ENCODE results near the gene PLVAP.

Gene PLVAP

GRCh38 chr19:17339088-17339741 lies 37.9 kb downstream of the PLVAP start:
- Mint-ChIP-seq H3K4me3 (peak overlapping the region; percentile 62), H3K4me1 (ENCODE audit: low read depth) (peaks cover 13% of the 10 kb centered on the region), H3K9me3 (no peaks in the 10 kb centered on the region), H3K27ac (no peak overlapping the region), H3K27me3 (ENCODE audit: low read depth) (no peaks in the 10 kb centered on the region), H3K36me3 (ENCODE audit: low read depth) (peaks cover 6% of the 10 kb centered on the region)
- no peak for DNase-seq (ENCODE audit: low spot score)

- Mint-ChIP-seq H3K36me3 (ENCODE audit: low read depth) (peaks cover 9% of the 10 kb centered on the region), H3K9me3 (no peaks in the 10 kb centered on the region), H3K4me1 (ENCODE audit: low read depth) (peaks cover 17% of the 10 kb centered on the region), H3K27me3 (ENCODE audit: low read depth) (no peaks in the 10 kb centered on the region), H3K27ac (peak overlapping the region; percentile 86), H3K4me3 (peak overlapping the region; percentile 83)
- DNase-seq (ENCODE audit: low spot score) = no peak
Observed at GRCh38 chr19:17338433-17339078, 38.6 kb downstream of the PLVAP start.

GRCh38 chr19:17337675-17338432 lies 39.3 kb downstream of the PLVAP start:
- H3K4me1 Mint-ChIP-seq (ENCODE audit: low read depth) = peaks cover 21% of the 10 kb centered on the region
- DNase-seq (ENCODE audit: low spot score) = peak; percentile 49
- no peaks in the 10 kb centered on the region for H3K27me3 Mint-ChIP-seq (ENCODE audit: low read depth)
- H3K36me3 Mint-ChIP-seq (ENCODE audit: low read depth) = peaks cover 9% of the 10 kb centered on the region
- no peaks in the 10 kb centered on the region for H3K9me3 Mint-ChIP-seq
- H3K4me3 Mint-ChIP-seq = peak overlapping the region; percentile 83
- peak overlapping the region; percentile 90 for H3K27ac Mint-ChIP-seq

GRCh38 chr19:17336872-17337674 lies 40.1 kb downstream of the PLVAP start, which contains the start of gene GTPBP3:
TSS of gene GTPBP3 (plus strand) at chr19:17337553. CDS start at chr19:17337612, 59 bp downstream.
- H3K9me3 Mint-ChIP-seq = no peaks in the 10 kb centered on the region
- H3K36me3 Mint-ChIP-seq (ENCODE audit: low read depth) = peaks cover 12% of the 10 kb centered on the region
- no peaks in the 10 kb centered on the region for H3K27me3 Mint-ChIP-seq (ENCODE audit: low read depth)
- H3K4me3 Mint-ChIP-seq = peak within 1 kb of the TSS; percentile 83
- peaks cover 25% of the 10 kb centered on the region for H3K4me1 Mint-ChIP-seq (ENCODE audit: low read depth)
- peak; percentile 97 for DNase-seq (ENCODE audit: low spot score)
- peak within 1 kb of the TSS; percentile 90 for H3K27ac Mint-ChIP-seq

- Mint-ChIP-seq H3K4me3 (peak overlapping the region; percentile 83), H3K27ac (no peak overlapping the region), H3K4me1 (ENCODE audit: low read depth) (peaks cover 25% of the 10 kb centered on the region)
Observed at GRCh38 chr19:17335575-17335974, 41.6 kb downstream of the PLVAP start.

GRCh38 chr19:17334414-17335409 lies 42.4 kb downstream of the PLVAP start, which contains the start of gene ANO8:
TSS of gene ANO8 (minus strand) at chr19:17334855. CDS start at chr19:17334670, 185 bp downstream.
- Mint-ChIP-seq H3K36me3 (ENCODE audit: low read depth) (peaks cover 17% of the 10 kb centered on the region), H3K9me3 (no peaks in the 10 kb centered on the region), H3K4me1 (ENCODE audit: low read depth) (peaks cover 25% of the 10 kb centered on the region), H3K27ac (peak within 1 kb of the TSS; percentile 89), H3K27me3 (ENCODE audit: low read depth) (peaks cover 10% of the 10 kb centered on the region), H3K4me3 (peak within 1 kb of the TSS; percentile 84)
- peak; percentile 95 for DNase-seq (ENCODE audit: low spot score)

More at GRCh38 chr19:17335575-17335974, 41.6 kb downstream of the PLVAP start:
- H3K36me3 Mint-ChIP-seq (ENCODE audit: low read depth) = peaks cover 11% of the 10 kb centered on the region
- no peak for DNase-seq (ENCODE audit: low spot score)
- peaks cover 4% of the 10 kb centered on the region for H3K27me3 Mint-ChIP-seq (ENCODE audit: low read depth)
- no peaks in the 10 kb centered on the region for H3K9me3 Mint-ChIP-seq

- Mint-ChIP-seq H3K4me3 (peak overlapping the region; percentile 84), H3K9me3 (no peaks in the 10 kb centered on the region), H3K4me1 (ENCODE audit: low read depth) (peaks cover 25% of the 10 kb centered on the region), H3K27ac (peak overlapping the region; percentile 89), H3K27me3 (ENCODE audit: low read depth) (peaks cover 11% of the 10 kb centered on the region), H3K36me3 (ENCODE audit: low read depth) (peaks cover 17% of the 10 kb centered on the region)
- peak; percentile 78 for DNase-seq (ENCODE audit: low spot score)
Observed at GRCh38 chr19:17333611-17334413, 43.3 kb downstream of the PLVAP start.

- Mint-ChIP-seq H3K4me3 (peak overlapping the region; percentile 49), H3K9me3 (no peaks in the 10 kb centered on the region)
- DNase-seq (ENCODE audit: low spot score) = peak; percentile 49
Observed at GRCh38 chr19:17332677-17333581, 44.2 kb downstream of the PLVAP start.

GRCh38 chr19:17332360-17332676 lies 44.8 kb downstream of the PLVAP start:
- Mint-ChIP-seq H3K27me3 (ENCODE audit: low read depth) (peaks cover 11% of the 10 kb centered on the region), H3K9me3 (no peaks in the 10 kb centered on the region)

More at GRCh38 chr19:17332677-17333581, 44.2 kb downstream of the PLVAP start:
- peaks cover 20% of the 10 kb centered on the region for H3K4me1 Mint-ChIP-seq (ENCODE audit: low read depth)
- H3K36me3 Mint-ChIP-seq (ENCODE audit: low read depth) = peaks cover 17% of the 10 kb centered on the region
- H3K27me3 Mint-ChIP-seq (ENCODE audit: low read depth) = peaks cover 11% of the 10 kb centered on the region
- H3K27ac Mint-ChIP-seq = peak overlapping the region; percentile 52

GRCh38 chr19:17331045-17331558 lies 46.0 kb downstream of the PLVAP start:
- Mint-ChIP-seq H3K4me3 (no peak overlapping the region), H3K9me3 (no peaks in the 10 kb centered on the region), H3K36me3 (ENCODE audit: low read depth) (peaks cover 17% of the 10 kb centered on the region), H3K27me3 (ENCODE audit: low read depth) (peaks cover 11% of the 10 kb centered on the region), H3K4me1 (ENCODE audit: low read depth) (peaks cover 17% of the 10 kb centered on the region), H3K27ac (no peak overlapping the region)
- DNase-seq (ENCODE audit: low spot score) = no peak

More at GRCh38 chr19:17332360-17332676, 44.8 kb downstream of the PLVAP start:
- Mint-ChIP-seq H3K4me1 (ENCODE audit: low read depth) (peaks cover 20% of the 10 kb centered on the region), H3K36me3 (ENCODE audit: low read depth) (peaks cover 17% of the 10 kb centered on the region), H3K27ac (no peak overlapping the region), H3K4me3 (no peak overlapping the region)
- no peak for DNase-seq (ENCODE audit: low spot score)

Data from T-helper 2 cell treated with Interferon-gamma antibody and Interleukin-4, amounts not matched to agents 5 μg/mL and 100 μg/mL, for 36 hours (primary cell).